ENCODE results near the gene DNAJB6.

GRCh38 chr7:157384301-157384700, 47.5 kb downstream of the DNAJB6 start:
- TF ChIP-seq ZNF565 (CRISPR knock-in tag; conservative IDR thresholded peaks at IDR 0.05; ENCODE audit: low read depth): no peak
- TF ChIP-seq, protein P1, sequence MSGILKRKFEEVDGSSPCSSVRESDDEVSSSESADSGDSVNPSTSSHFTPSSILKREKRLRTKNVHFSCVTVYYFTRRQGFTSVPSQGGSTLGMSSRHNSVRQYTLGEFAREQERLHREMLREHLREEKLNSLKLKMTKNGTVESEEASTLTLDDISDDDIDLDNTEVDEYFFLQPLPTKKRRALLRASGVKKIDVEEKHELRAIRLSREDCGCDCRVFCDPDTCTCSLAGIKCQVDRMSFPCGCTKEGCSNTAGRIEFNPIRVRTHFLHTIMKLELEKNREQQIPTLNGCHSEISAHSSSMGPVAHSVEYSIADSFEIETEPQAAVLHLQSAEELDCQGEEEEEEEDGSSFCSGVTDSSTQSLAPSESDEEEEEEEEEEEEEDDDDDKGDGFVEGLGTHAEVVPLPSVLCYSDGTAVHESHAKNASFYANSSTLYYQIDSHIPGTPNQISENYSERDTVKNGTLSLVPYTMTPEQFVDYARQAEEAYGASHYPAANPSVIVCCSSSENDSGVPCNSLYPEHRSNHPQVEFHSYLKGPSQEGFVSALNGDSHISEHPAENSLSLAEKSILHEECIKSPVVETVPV (CRISPR knock-in tag; IDR thresholded peaks at IDR 0.05): no peak
- no peak for TF ChIP-seq ZC3H10 (CRISPR knock-in tag; IDR thresholded peaks at IDR 0.05)
- no peak for TF ChIP-seq CREB5 (CRISPR knock-in tag; IDR thresholded peaks at IDR 0.05; ENCODE audit: low read depth)
- TF ChIP-seq TOX (CRISPR knock-in tag; IDR thresholded peaks at IDR 0.05; ENCODE audit: borderline replicate concordance): no peak
- TF ChIP-seq ARNTL (CRISPR knock-in tag; IDR thresholded peaks at IDR 0.05; ENCODE audit: borderline replicate concordance, low read depth): no peak
- TF ChIP-seq, protein P2, sequence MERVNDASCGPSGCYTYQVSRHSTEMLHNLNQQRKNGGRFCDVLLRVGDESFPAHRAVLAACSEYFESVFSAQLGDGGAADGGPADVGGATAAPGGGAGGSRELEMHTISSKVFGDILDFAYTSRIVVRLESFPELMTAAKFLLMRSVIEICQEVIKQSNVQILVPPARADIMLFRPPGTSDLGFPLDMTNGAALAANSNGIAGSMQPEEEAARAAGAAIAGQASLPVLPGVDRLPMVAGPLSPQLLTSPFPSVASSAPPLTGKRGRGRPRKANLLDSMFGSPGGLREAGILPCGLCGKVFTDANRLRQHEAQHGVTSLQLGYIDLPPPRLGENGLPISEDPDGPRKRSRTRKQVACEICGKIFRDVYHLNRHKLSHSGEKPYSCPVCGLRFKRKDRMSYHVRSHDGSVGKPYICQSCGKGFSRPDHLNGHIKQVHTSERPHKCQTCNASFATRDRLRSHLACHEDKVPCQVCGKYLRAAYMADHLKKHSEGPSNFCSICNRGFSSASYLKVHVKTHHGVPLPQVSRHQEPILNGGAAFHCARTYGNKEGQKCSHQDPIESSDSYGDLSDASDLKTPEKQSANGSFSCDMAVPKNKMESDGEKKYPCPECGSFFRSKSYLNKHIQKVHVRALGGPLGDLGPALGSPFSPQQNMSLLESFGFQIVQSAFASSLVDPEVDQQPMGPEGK (CRISPR knock-in tag; IDR thresholded peaks at IDR 0.05; ENCODE audit: borderline replicate concordance): no peak

Data from SK-N-SH treated with all-trans-retinoic acid at 6 μM for 48 hours (cell line).